GM21723 (cell line): ENCODE results near the gene GSE1.
"Not testable (repeated sequence)": the region's sequence is repeated elsewhere in the genome, so short reads cannot be mapped to it uniquely, and the experiment has no call there.

ENCODE experiments used
- ATAC-seq: cut with Tn5 transposase; IDR thresholded peaks from one replicate; pipeline ENCODE4 v1.9.1; 2021; ENCODE audit warnings: mild to moderate bottlenecking, moderate library complexity; ENCODE audit not compliant: unreplicated experiment

The GSE1 gene

DNA sequence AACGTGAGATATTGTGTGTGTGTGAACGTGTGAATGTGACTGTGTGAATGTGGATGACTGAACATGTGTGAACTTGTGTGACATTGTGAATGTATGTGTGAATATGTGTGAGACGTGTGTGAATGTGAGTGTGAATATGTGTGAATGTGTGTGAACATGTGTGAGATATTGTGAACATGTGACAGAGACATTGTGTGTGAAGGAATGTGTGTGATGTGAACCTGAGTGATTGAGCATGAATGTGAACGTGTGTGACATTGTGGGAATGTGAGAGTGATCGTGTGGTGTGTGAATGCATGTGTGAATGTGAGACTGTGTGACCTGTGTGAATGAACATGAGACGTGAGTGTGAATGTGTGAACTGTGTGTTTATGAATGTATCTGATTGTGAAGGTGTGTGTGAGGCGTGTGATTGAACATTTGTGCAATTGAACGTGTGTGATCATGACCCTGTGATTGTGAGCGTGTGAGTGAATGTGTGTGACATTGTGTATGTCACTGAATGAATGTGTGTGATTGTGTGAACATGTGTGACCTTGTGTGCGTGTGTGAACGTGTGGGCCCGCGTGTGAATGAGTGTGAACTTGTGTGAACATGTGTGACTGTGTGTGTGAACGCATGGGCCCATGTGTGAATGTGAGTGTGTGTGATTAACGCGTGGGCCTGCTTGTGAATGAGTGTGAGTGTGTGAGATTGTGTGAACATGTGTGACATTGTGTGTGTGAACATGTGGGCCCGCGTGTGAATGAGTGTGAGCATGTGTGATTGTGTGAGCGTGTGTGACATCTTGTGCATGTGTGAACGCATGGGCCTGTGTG lies 23.2 kb upstream of the GSE1 start:
- no peak for ATAC-seq

- ATAC-seq = no peak
Measured at GRCh38 chr16:85590506-85590832, 22.7 kb upstream of the GSE1 start.

GRCh38 chr16:85591381-85591780 lies 21.7 kb upstream of the GSE1 start:
- no peak for ATAC-seq

DNA sequence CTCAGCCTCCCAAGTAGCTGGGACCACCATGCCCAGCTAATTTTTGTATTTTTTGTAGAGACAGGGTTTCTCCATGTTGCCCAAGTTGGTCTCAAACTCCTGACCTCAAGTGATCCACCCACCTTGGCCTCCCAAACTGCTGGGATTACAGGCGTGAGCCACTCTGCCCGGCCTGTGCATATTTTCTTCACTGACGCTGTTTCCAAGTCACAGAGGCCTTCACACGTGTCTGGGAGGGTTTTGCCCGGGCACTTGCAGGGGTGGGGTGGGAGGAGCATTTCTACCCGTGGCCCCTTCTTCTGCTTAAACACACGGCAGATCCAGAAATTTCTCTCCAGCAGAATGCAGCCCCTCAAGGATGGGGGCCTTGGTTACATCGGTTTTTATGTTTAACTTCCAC lies 20.8 kb upstream of the GSE1 start:
- ATAC-seq = not testable (repeated sequence)

DNA sequence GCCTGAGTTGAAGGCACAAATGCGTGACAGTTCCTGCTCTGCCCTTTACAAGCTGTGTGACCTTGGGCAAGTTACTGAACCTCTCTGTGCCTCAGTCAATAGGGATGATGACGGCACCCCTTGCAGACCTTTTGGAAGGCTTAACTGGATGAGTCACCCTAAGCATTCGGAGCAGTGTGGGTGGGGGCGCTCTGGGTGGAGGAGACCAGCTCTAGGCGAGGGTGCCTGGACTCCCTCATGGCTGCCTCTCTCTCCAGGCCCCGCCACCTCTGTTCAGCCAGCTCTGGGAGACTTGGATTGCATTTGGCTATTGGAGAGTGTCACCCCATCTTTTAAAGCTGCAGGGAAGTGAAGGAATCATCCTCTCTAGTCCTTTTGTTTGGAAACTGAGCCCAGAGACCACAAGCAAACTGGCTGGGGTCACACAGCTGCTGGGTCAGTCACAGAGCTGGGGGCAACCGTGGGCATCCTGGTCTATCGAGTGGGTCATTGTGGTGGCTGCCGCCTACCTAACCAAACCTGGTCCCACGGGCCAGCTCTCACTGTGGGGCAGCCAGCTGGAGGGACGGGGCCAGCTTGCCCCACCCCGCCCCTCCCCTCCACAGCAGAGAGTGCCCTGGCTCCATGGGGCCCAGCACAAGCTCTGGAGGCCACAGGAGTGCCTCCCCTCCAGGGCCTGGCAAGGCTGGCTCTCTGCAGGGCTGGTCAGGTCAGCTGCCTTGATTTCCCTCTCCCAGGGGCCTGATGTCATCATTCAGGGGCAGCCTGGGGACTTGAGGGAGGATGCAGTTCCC lies 20.2 kb upstream of the GSE1 start:
- ATAC-seq = no peak

- ATAC-seq = no peak
Measured at GRCh38 chr16:85593494-85594221, 19.5 kb upstream of the GSE1 start.

DNA sequence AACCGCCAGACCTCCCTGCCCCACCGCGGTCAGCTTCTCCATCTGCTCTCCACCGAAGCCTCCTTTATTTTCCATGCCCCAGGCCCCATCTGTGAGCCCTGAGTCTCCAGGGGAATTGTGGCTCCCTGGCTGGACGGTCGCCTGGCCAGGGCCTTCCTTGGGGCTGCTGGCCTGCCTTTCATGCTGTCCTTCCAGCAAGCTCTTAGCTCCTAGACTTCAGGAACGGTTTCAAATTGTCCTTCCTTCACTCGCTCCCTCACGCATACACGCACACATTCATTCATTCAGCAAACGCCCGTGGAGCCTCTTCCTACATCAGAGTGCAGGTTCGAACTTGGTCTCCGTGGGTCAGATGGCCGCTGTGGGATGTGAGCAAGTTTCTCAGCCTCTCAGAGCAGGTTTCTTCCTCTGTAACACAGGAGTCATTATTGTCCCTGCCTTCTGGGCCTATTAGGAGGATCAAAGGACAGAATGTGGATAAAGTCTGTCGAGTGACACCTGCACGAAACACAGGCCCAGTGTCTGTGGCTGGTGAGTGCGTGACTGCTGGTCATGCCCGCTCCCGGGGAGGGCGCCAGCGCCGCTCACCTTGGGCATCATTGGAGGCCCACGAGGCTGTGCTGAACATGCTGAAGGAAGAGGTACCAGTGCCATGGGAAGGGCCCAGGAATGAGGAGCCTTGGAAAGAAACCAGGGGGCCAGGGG lies 18.7 kb upstream of the GSE1 start:
- ATAC-seq = no peak

GRCh38 chr16:85594978-85595661 lies 18.0 kb upstream of the GSE1 start:
- no peak for ATAC-seq

GRCh38 chr16:85595812-85596502 lies 17.2 kb upstream of the GSE1 start:
- ATAC-seq = no peak

DNA sequence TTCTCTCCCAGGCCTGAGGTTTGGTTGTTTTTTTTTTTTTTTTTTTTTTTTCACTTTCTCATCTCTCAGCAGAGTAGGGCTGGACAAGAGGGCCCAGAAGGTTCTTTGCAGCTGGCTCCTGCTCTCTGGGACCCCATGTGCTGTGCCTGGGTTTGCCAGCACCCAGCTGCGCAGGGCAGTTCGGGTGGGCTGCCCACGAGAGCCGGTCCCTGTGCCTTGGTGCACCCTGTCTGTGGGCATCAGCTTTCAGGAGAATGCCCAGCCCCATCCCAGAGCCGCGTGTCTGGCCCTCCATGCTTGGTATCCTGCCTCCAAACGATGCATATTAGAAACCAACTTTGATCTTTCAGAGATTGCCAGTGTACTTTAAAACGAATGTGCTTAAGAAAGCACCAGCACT lies 15.0 kb upstream of the GSE1 start:
- no peak for ATAC-seq

DNA sequence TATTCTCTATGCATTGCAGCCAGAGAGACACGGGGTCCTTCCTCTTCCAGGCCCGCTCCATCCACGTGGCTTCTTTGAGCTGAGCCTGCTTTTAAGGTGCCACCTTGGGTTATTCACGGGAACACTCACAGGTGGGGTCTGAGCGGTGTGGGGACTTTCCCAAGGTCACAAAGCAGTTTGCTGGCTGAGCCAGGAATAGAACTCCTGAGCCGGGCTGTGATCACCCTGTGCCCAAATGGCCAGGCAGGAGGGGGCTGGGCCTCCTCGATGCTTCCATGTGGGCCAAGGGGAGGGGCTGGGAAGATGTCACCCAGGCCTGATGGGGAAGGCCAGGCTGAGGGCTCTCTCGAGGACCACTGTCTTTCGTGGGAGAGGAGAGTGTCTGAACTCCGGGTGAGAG lies 13.0 kb upstream of the GSE1 start:
- ATAC-seq = no peak

DNA sequence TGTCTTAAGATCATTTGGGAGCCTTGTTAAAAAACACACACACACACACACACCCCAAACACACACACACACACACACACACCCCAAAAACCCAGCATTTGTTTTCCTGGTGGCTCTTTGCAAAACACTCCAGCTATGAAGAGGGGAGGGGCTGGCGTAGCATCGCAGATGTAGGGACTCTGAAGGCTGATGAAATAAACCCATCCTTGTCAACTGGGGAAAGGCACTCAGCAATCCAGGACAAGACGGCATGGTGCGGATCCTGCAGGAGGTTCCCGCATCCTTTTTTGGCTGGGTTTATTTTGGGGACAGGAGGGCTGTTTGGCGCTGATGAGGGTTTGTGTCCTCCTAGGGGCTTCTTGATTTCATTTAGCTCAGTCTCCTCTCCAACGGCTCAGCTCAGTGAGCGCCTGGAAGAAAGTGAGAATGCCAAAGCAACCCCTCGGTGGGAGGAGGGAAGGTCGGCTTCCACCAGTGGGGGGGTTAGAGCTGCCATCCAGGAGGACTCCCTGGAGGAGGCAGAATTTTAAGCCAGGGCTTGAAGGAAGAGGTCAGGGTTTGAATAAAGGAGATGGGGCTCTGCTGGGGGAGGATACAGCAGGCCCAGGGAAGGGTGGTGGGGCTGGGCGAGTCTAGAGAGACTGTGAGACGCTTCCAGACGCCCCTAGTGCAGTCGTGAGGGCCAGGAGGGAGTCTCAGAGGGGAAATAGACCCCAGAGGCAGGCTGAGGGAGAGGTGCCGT lies 12.4 kb upstream of the GSE1 start:
- ATAC-seq = no peak

- ATAC-seq = no peak
Measured at GRCh38 chr16:85601272-85601639, 11.9 kb upstream of the GSE1 start.

- no peak for ATAC-seq
Measured at GRCh38 chr16:85601730-85602401, 11.3 kb upstream of the GSE1 start.

- ATAC-seq = no peak
Measured at GRCh38 chr16:85602402-85603202, 10.5 kb upstream of the GSE1 start.

DNA sequence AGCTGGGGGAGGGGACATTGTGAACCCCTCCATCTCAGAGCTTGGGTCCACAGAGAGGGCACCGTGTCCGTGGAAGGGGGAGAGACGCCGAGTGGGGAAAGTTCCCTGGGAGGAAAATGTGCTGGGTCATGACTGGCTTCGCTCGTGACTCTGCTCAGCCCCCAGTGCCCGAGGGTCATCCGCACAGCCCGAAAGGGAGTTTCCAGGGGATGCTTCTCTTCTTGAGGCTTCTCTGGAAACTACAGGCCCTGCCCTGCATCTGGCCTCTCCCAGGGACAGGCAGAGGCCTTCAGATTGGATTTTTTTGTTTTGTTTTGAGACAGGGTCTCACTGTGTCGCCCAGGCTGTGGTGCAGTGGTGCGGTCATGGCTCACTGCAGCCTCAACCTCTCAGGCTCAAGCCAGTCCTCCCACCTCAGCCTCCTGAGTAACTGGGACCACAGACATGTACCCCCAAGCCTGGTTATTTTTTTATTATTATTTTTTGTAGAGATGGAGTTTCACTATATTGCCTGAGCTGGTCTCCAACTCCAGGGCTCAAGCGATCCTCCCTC lies 9.8 kb upstream of the GSE1 start:
- no peak for ATAC-seq

- no peak for ATAC-seq
Measured at GRCh38 chr16:85604145-85604705, 8.9 kb upstream of the GSE1 start.
